ENCODE results near the gene RPL35A. TPM values are rescaled to one million over a fixed set of nuclear protein-coding genes. Genes with fewer than 3 reads are reported as not detected.
"Not testable (repeated sequence)": the region's sequence is repeated elsewhere in the genome, so short reads cannot be mapped to it uniquely, and the experiment has no call there.

The RPL35A gene
- total RNA-seq, 4 donors from 2014 or later, result 527 to 724 (median 570) TPM

- intact Hi-C loops (cut with DNase I), result no loop called here
These were observed 3.9 kb downstream of the RPL35A start for GRCh38 chr3:197953881-197954280.

GRCh38 chr3:197955892-197956477, 6.0 kb downstream of the RPL35A start:
- WGBS, result 84% methylated on average over 4 of the region's 4 CpGs
- Histone ChIP-seq H3K27ac (replicated peaks in 1 of 4) (no peak overlapping the region), H3K36me3 (peaks cover 41 to 67% (median 61%) of the 10 kb centered on the region in 4 donors), H3K4me3 (no peak overlapping the region), H3K9me3 (no peaks in the 10 kb centered on the region), H3K4me1 (peaks cover 53 to 65% (median 58%) of the 10 kb centered on the region in 4 donors), H3K27me3 (no peaks in the 10 kb centered on the region)
- DNase-seq (ENCODE audit: extremely low spot score), result no peak
- no peak for TF ChIP-seq POLR2AphosphoS5 (IDR thresholded peaks at IDR 0.05)
- TF ChIP-seq POLR2A (IDR thresholded peaks at IDR 0.05; ENCODE audit: low read depth), result no peak
- no peak for TF ChIP-seq EP300 (IDR thresholded peaks at IDR 0.05)
- TF ChIP-seq CTCF (IDR thresholded peaks at IDR 0.05), result no peak
- intact Hi-C loops (cut with DNase I), result no loop called here

More at GRCh38 chr3:197953881-197954280, 3.9 kb downstream of the RPL35A start:
- no peak for DNase-seq (ENCODE audit: extremely low spot score)
- peaks cover 48 to 64% (median 55%) of the 10 kb centered on the region in 4 donors for H3K4me1 ChIP-seq
- no peak overlapping the region for H3K4me3 ChIP-seq
- no peaks in the 10 kb centered on the region for H3K9me3 ChIP-seq
- TF ChIP-seq EP300 (IDR thresholded peaks at IDR 0.05) (no peak), POLR2AphosphoS5 (IDR thresholded peaks at IDR 0.05) (no peak), POLR2A (IDR thresholded peaks at IDR 0.05; ENCODE audit: low read depth) (no peak), CTCF (IDR thresholded peaks at IDR 0.05) (no peak)
- H3K27ac ChIP-seq (replicated peaks in 1 of 4), result peak overlapping the region in 1 of 4 donors; percentile 3
- H3K36me3 ChIP-seq, result peaks cover 41 to 67% (median 61%) of the 10 kb centered on the region in 4 donors
- no peaks in the 10 kb centered on the region for H3K27me3 ChIP-seq
- WGBS, result 49% methylated on average over 7 of the region's 7 CpGs

GRCh38 chr3:197956626-197956988, 6.6 kb downstream of the RPL35A start:
- no peaks in the 10 kb centered on the region for H3K9me3 ChIP-seq
- H3K36me3 ChIP-seq, result peaks cover 41 to 61% (median 54%) of the 10 kb centered on the region in 4 donors
- no peaks in the 10 kb centered on the region for H3K27me3 ChIP-seq
- intact Hi-C loops (cut with DNase I), result no loop called here
- no peak overlapping the region for H3K4me3 ChIP-seq
- DNase-seq (ENCODE audit: extremely low spot score), result no peak
- 83% methylated on average over 2 of the region's 2 CpGs for WGBS
- peak overlapping the region in 1 of 4 donors; percentile 88 for H3K27ac ChIP-seq (replicated peaks in 1 of 4)
- TF ChIP-seq POLR2AphosphoS5 (IDR thresholded peaks at IDR 0.05) (no peak), EP300 (IDR thresholded peaks at IDR 0.05) (no peak), POLR2A (IDR thresholded peaks at IDR 0.05; ENCODE audit: low read depth) (no peak), CTCF (IDR thresholded peaks at IDR 0.05) (no peak)
- peaks cover 53 to 65% (median 58%) of the 10 kb centered on the region in 4 donors for H3K4me1 ChIP-seq

- H3K27ac ChIP-seq (replicated peaks in 1 of 4), result peak overlapping the region in 2 of 4 donors; percentile 2 to 88
- TF ChIP-seq POLR2A (IDR thresholded peaks at IDR 0.05; ENCODE audit: low read depth), result no peak
- no peak for TF ChIP-seq CTCF (IDR thresholded peaks at IDR 0.05)
- TF ChIP-seq POLR2AphosphoS5 (IDR thresholded peaks at IDR 0.05), result no peak
- no peak for TF ChIP-seq EP300 (IDR thresholded peaks at IDR 0.05)
- peaks cover 36 to 50% (median 44%) of the 10 kb centered on the region in 4 donors for H3K36me3 ChIP-seq
- peaks cover 44 to 55% (median 47%) of the 10 kb centered on the region in 4 donors for H3K4me1 ChIP-seq
- H3K27me3 ChIP-seq, result no peaks in the 10 kb centered on the region
- H3K4me3 ChIP-seq, result no peak overlapping the region
- intact Hi-C loops (cut with DNase I), result no loop called here
- no peaks in the 10 kb centered on the region for H3K9me3 ChIP-seq
- WGBS, result 89% methylated on average over 5 of the region's 5 CpGs
- no peak for DNase-seq (ENCODE audit: extremely low spot score)
These were observed 7.8 kb downstream of the RPL35A start for GRCh38 chr3:197957790-197958133.

GRCh38 chr3:197958346-197958745, 8.4 kb downstream of the RPL35A start:
- peaks cover 38 to 49% (median 42%) of the 10 kb centered on the region in 4 donors for H3K4me1 ChIP-seq
- no peak for TF ChIP-seq EP300 (IDR thresholded peaks at IDR 0.05)
- TF ChIP-seq CTCF (IDR thresholded peaks at IDR 0.05), result no peak
- no peak for TF ChIP-seq POLR2A (IDR thresholded peaks at IDR 0.05; ENCODE audit: low read depth)

GRCh38 chr3:197958848-197959247, 8.9 kb downstream of the RPL35A start:
- Histone ChIP-seq H3K27ac (replicated peaks in 1 of 4) (peak overlapping the region; percentile 82 to 88 (median 84)), H3K36me3 (peaks cover 25 to 39% (median 33%) of the 10 kb centered on the region in 4 donors), H3K4me1 (peaks cover 33 to 44% (median 37%) of the 10 kb centered on the region in 4 donors), H3K4me3 (peak overlapping the region in 3 of 4 donors; percentile 84 to 91 (median 87))
- intact Hi-C loops (cut with DNase I); H3K27me3 ChIP-seq; DNase-seq (ENCODE audit: extremely low spot score); H3K9me3 ChIP-seq: not testable (repeated sequence)
- WGBS, result 94% methylated on average over 19 of the region's 19 CpGs

More at GRCh38 chr3:197958346-197958745, 8.4 kb downstream of the RPL35A start:
- H3K36me3 ChIP-seq, result peaks cover 30 to 44% (median 38%) of the 10 kb centered on the region in 4 donors
- H3K27me3 ChIP-seq, result no peaks in the 10 kb centered on the region
- DNase-seq (ENCODE audit: extremely low spot score), result no peak
- intact Hi-C loops (cut with DNase I), result no loop called here
- H3K4me3 ChIP-seq, result no peak overlapping the region
- peak overlapping the region in 3 of 4 donors; percentile 2 to 88 (median 84) for H3K27ac ChIP-seq (replicated peaks in 1 of 4)
- H3K9me3 ChIP-seq, result no peaks in the 10 kb centered on the region
- WGBS, result 95% methylated on average over 4 of the region's 4 CpGs
